ENCODE data around the gene HAGH.
"Not testable (repeated sequence)": the region's sequence is repeated elsewhere in the genome, so short reads cannot be mapped to it uniquely, and the experiment has no call there.

The HAGH gene

GRCh38 chr16:1800701-1801100 is 25.9 kb downstream of the HAGH start:
- no peak overlapping the region for H3K9ac ChIP-seq (ENCODE audit: low read length)
- H3K27me3 ChIP-seq (ENCODE audit: control insufficient read depth in 1 of 2, insufficient read depth in 2 of 2, low read length in 2 of 2), result no peaks in the 10 kb centered on the region
- no peak overlapping the region for H3K27ac ChIP-seq (ENCODE audit: low read depth, low read length)
- no peak overlapping the region for H3K4me3 ChIP-seq (ENCODE audit: low read depth in 1 of 2, low read length in 2 of 2)
- H3K4me1 ChIP-seq (ENCODE audit: insufficient read depth, low read length), result no peaks in the 10 kb centered on the region
- H3K36me3 ChIP-seq (ENCODE audit: insufficient read depth, low read length), result no peaks in the 10 kb centered on the region
- H3K9me3 ChIP-seq (ENCODE audit: low read length), result no peaks in the 10 kb centered on the region

- H3K9me3 ChIP-seq (ENCODE audit: low read length); H3K27ac ChIP-seq (ENCODE audit: low read depth, low read length); H3K4me3 ChIP-seq (ENCODE audit: low read depth in 1 of 2, low read length in 2 of 2); H3K4me1 ChIP-seq (ENCODE audit: insufficient read depth, low read length); H3K36me3 ChIP-seq (ENCODE audit: insufficient read depth, low read length); H3K9ac ChIP-seq (ENCODE audit: low read length); H3K27me3 ChIP-seq (ENCODE audit: control insufficient read depth in 1 of 2, insufficient read depth in 2 of 2, low read length in 2 of 2): not testable (repeated sequence)
Observed at GRCh38 chr16:1799263-1799662, 27.4 kb downstream of the HAGH start.

GRCh38 chr16:1794908-1795666 is 31.5 kb downstream of the HAGH start:
- Histone ChIP-seq H3K9ac (ENCODE audit: low read length) (no peak overlapping the region), H3K36me3 (ENCODE audit: insufficient read depth, low read length) (no peaks in the 10 kb centered on the region), H3K27me3 (ENCODE audit: control insufficient read depth in 1 of 2, insufficient read depth in 2 of 2, low read length in 2 of 2) (no peaks in the 10 kb centered on the region), H3K4me3 (ENCODE audit: low read depth in 1 of 2, low read length in 2 of 2) (no peak overlapping the region), H3K4me1 (ENCODE audit: insufficient read depth, low read length) (no peaks in the 10 kb centered on the region), H3K27ac (ENCODE audit: low read depth, low read length) (no peak overlapping the region), H3K9me3 (ENCODE audit: low read length) (no peaks in the 10 kb centered on the region)

- Histone ChIP-seq H3K27me3 (ENCODE audit: control insufficient read depth in 1 of 2, insufficient read depth in 2 of 2, low read length in 2 of 2) (no peaks in the 10 kb centered on the region), H3K9ac (ENCODE audit: low read length) (no peak overlapping the region), H3K9me3 (ENCODE audit: low read length) (no peaks in the 10 kb centered on the region), H3K27ac (ENCODE audit: low read depth, low read length) (no peak overlapping the region), H3K36me3 (ENCODE audit: insufficient read depth, low read length) (no peaks in the 10 kb centered on the region), H3K4me1 (ENCODE audit: insufficient read depth, low read length) (no peaks in the 10 kb centered on the region), H3K4me3 (ENCODE audit: low read depth in 1 of 2, low read length in 2 of 2) (no peak overlapping the region)
Observed at GRCh38 chr16:1794221-1794871, 32.3 kb downstream of the HAGH start.

GRCh38 chr16:1793578-1794220 is 32.9 kb downstream of the HAGH start, which contains the start of gene IGFALS:
IGFALS (minus strand) TSS chr16:1793705; CDS start chr16:1793652, 53 bp downstream.
- H3K4me3 ChIP-seq (ENCODE audit: low read depth in 1 of 2, low read length in 2 of 2), result no peak within 1 kb of the TSS
- no peak within 1 kb of the TSS for H3K9ac ChIP-seq (ENCODE audit: low read length)
- H3K4me1 ChIP-seq (ENCODE audit: insufficient read depth, low read length), result no peaks in the 10 kb centered on the region
- no peaks in the 10 kb centered on the region for H3K9me3 ChIP-seq (ENCODE audit: low read length)
- no peak within 1 kb of the TSS for H3K27ac ChIP-seq (ENCODE audit: low read depth, low read length)
- H3K27me3 ChIP-seq (ENCODE audit: control insufficient read depth in 1 of 2, insufficient read depth in 2 of 2, low read length in 2 of 2), result no peaks in the 10 kb centered on the region
- no peaks in the 10 kb centered on the region for H3K36me3 ChIP-seq (ENCODE audit: insufficient read depth, low read length)

- Histone ChIP-seq H3K4me1 (ENCODE audit: insufficient read depth, low read length) (no peaks in the 10 kb centered on the region), H3K27ac (ENCODE audit: low read depth, low read length) (no peak overlapping the region), H3K9ac (ENCODE audit: low read length) (no peak overlapping the region), H3K9me3 (ENCODE audit: low read length) (no peaks in the 10 kb centered on the region), H3K36me3 (ENCODE audit: insufficient read depth, low read length) (no peaks in the 10 kb centered on the region), H3K27me3 (ENCODE audit: control insufficient read depth in 1 of 2, insufficient read depth in 2 of 2, low read length in 2 of 2) (no peaks in the 10 kb centered on the region), H3K4me3 (ENCODE audit: low read depth in 1 of 2, low read length in 2 of 2) (no peak overlapping the region)
Observed at GRCh38 chr16:1792836-1793577, 33.6 kb downstream of the HAGH start.

GRCh38 chr16:1791943-1792812 is 34.4 kb downstream of the HAGH start:
- Histone ChIP-seq H3K4me3 (ENCODE audit: low read depth in 1 of 2, low read length in 2 of 2) (no peak overlapping the region), H3K9me3 (ENCODE audit: low read length) (no peaks in the 10 kb centered on the region), H3K36me3 (ENCODE audit: insufficient read depth, low read length) (peaks cover 6% of the 10 kb centered on the region), H3K27ac (ENCODE audit: low read depth, low read length) (no peak overlapping the region), H3K4me1 (ENCODE audit: insufficient read depth, low read length) (no peaks in the 10 kb centered on the region), H3K9ac (ENCODE audit: low read length) (no peak overlapping the region), H3K27me3 (ENCODE audit: control insufficient read depth in 1 of 2, insufficient read depth in 2 of 2, low read length in 2 of 2) (no peaks in the 10 kb centered on the region)

- H3K27me3 ChIP-seq (ENCODE audit: control insufficient read depth in 1 of 2, insufficient read depth in 2 of 2, low read length in 2 of 2), result no peaks in the 10 kb centered on the region
- no peak overlapping the region for H3K27ac ChIP-seq (ENCODE audit: low read depth, low read length)
- H3K36me3 ChIP-seq (ENCODE audit: insufficient read depth, low read length), result peaks cover 8% of the 10 kb centered on the region
- H3K4me1 ChIP-seq (ENCODE audit: insufficient read depth, low read length), result no peaks in the 10 kb centered on the region
- H3K9ac ChIP-seq (ENCODE audit: low read length), result no peak overlapping the region
- H3K4me3 ChIP-seq (ENCODE audit: low read depth in 1 of 2, low read length in 2 of 2), result no peak overlapping the region
- H3K9me3 ChIP-seq (ENCODE audit: low read length), result no peaks in the 10 kb centered on the region
Observed at GRCh38 chr16:1791256-1791942, 35.2 kb downstream of the HAGH start.

GRCh38 chr16:1790611-1791255 is 35.9 kb downstream of the HAGH start:
- H3K27me3 ChIP-seq (ENCODE audit: control insufficient read depth in 1 of 2, insufficient read depth in 2 of 2, low read length in 2 of 2), result no peaks in the 10 kb centered on the region

GRCh38 chr16:1790261-1790610 is 36.4 kb downstream of the HAGH start:
- peaks cover 17% of the 10 kb centered on the region for H3K36me3 ChIP-seq (ENCODE audit: insufficient read depth, low read length)
- peaks cover 3% of the 10 kb centered on the region for H3K4me1 ChIP-seq (ENCODE audit: insufficient read depth, low read length)
- no peaks in the 10 kb centered on the region for H3K9me3 ChIP-seq (ENCODE audit: low read length)
- H3K4me3 ChIP-seq (ENCODE audit: low read depth in 1 of 2, low read length in 2 of 2), result no peak overlapping the region
- H3K27ac ChIP-seq (ENCODE audit: low read depth, low read length), result no peak overlapping the region
- no peaks in the 10 kb centered on the region for H3K27me3 ChIP-seq (ENCODE audit: control insufficient read depth in 1 of 2, insufficient read depth in 2 of 2, low read length in 2 of 2)
- no peak overlapping the region for H3K9ac ChIP-seq (ENCODE audit: low read length)

More at GRCh38 chr16:1790611-1791255, 35.9 kb downstream of the HAGH start:
- Histone ChIP-seq H3K9ac (ENCODE audit: low read length) (no peak overlapping the region), H3K4me3 (ENCODE audit: low read depth in 1 of 2, low read length in 2 of 2) (no peak overlapping the region), H3K36me3 (ENCODE audit: insufficient read depth, low read length) (peaks cover 13% of the 10 kb centered on the region), H3K9me3 (ENCODE audit: low read length) (no peaks in the 10 kb centered on the region), H3K4me1 (ENCODE audit: insufficient read depth, low read length) (no peaks in the 10 kb centered on the region), H3K27ac (ENCODE audit: low read depth, low read length) (no peak overlapping the region)
